Neural progenitor cell (in vitro differentiated cells): ENCODE results near the gene C16orf86. TPM values are rescaled to one million over a fixed set of nuclear protein-coding genes. Genes with fewer than 3 reads are reported as not detected.

ENCODE experiments used
- DNase-seq: peaks from one replicate; pipeline ENCODE4 v3.0.0-alpha.2; 2016; ENCODE audit warnings: low spot score
- H2AFZ ChIP-seq: fragments of 200-600 bp; sonication (generic); replicated peaks from 2 replicates; pipeline ENCODE4 v1.6.1; 2016; ENCODE audit warnings: antibody characterized with exemption
- H3F3A ChIP-seq: fragments of 200-600 bp; sonication (generic); 2 replicates; pipeline ENCODE4 v1.6.1; 2016; ENCODE audit warnings: antibody characterized with exemption, low read depth
- H3K27ac ChIP-seq: fragments of 200-600 bp; sonication (generic); 2 replicates; pipeline ENCODE4 v1.5.1; 2016; ENCODE audit warnings: mild to moderate bottlenecking
- H3K27me3 ChIP-seq: fragments of 200-600 bp; sonication (generic); 2 replicates; pipeline ENCODE4 v1.6.1; 2016; ENCODE audit warnings: mild to moderate bottlenecking, moderate library complexity
- H3K36me3 ChIP-seq: fragments of 200-600 bp; sonication (generic); 2 replicates; pipeline ENCODE4 v1.5.1; 2016
- H3K4me1 ChIP-seq: fragments of 200-600 bp; sonication (generic); 2 replicates; pipeline ENCODE4 v1.6.1; 2016; ENCODE audit warnings: mixed run types
- H3K4me2 ChIP-seq: fragments of 200-600 bp; sonication (generic); 2 replicates; pipeline ENCODE4 v1.6.1; 2016
- H3K4me3 ChIP-seq: fragments of 200-600 bp; sonication (generic); 2 replicates; pipeline ENCODE4 v1.5.1; 2016
- H3K79me2 ChIP-seq: fragments of 200-600 bp; sonication (generic); 2 replicates; pipeline ENCODE4 v1.6.1; 2016; ENCODE audit warnings: low read depth
- H3K9ac ChIP-seq: fragments of 200-600 bp; sonication (generic); 2 replicates; pipeline ENCODE4 v1.6.1; 2016
- H3K9me3 ChIP-seq: fragments of 200-600 bp; sonication (generic); 2 replicates; pipeline ENCODE4 v1.5.1; 2016; ENCODE audit warnings: low read depth
- H4K20me1 ChIP-seq: fragments of 200-600 bp; sonication (generic); 2 replicates; pipeline ENCODE4 v1.6.1; 2016; ENCODE audit warnings: low read depth
- H3K27ac Mint-ChIP-seq: 3 replicates; pipeline ENCODE4 v1.8.0; 2021; ENCODE audit warnings: mixed read lengths
- H3K27me3 Mint-ChIP-seq: 2 replicates; pipeline ENCODE4 v1.8.0; 2022; ENCODE audit warnings: low read depth, mild to moderate bottlenecking, inconsistent platforms, moderate library complexity, mixed read lengths; ENCODE audit not compliant: insufficient read depth
- H3K36me3 Mint-ChIP-seq: 3 replicates; pipeline ENCODE4 v1.8.0; 2021; ENCODE audit warnings: mixed read lengths
- H3K4me1 Mint-ChIP-seq: 3 replicates; pipeline ENCODE4 v1.8.0; 2021; ENCODE audit warnings: mixed read lengths
- H3K4me3 Mint-ChIP-seq: 3 replicates; pipeline ENCODE4 v1.8.0; 2021; ENCODE audit warnings: mild to moderate bottlenecking, moderate library complexity, mixed read lengths
- H3K9me3 Mint-ChIP-seq: 3 replicates; pipeline ENCODE4 v1.8.0; 2020; ENCODE audit warnings: mixed read lengths
- CTCF ChIP-seq: fragments of 200-600 bp; sonication (generic); IDR thresholded peaks from 2 replicates; pipeline ENCODE4 v1.5.1; 2017; ENCODE audit warnings: antibody characterized with exemption, mild to moderate bottlenecking
- EZH2 ChIP-seq: fragments of 200-600 bp; sonication (generic); IDR thresholded peaks from 2 replicates; pipeline ENCODE4 v1.6.1; 2017; ENCODE audit warnings: antibody characterized with exemption, mild to moderate bottlenecking, moderate library complexity
- EZH2phosphoT487 ChIP-seq: fragments of 200-600 bp; sonication (generic); IDR thresholded peaks from 2 replicates; pipeline ENCODE4 v1.6.1; 2017; ENCODE audit warnings: antibody characterized with exemption
- total RNA-seq: library from RNA; depleted of rRNA; stranded (reverse); fragments of >200 nt; gene quantifications from 2 replicates; pipeline ENCODE4 v1.2.3, GENCODE V29; 2015; ENCODE audit warnings: low replicate concordance

The C16orf86 gene
- total RNA-seq, 1 donor from 2014 or later: 0.24 TPM

- Mint-ChIP-seq H3K4me3 (peak overlapping the region; percentile 10), H3K36me3 (no peaks in the 10 kb centered on the region), H3K9me3 (no peaks in the 10 kb centered on the region), H3K27ac (no peak overlapping the region), H3K4me1 (peaks cover 10% of the 10 kb centered on the region), H3K27me3 (peaks cover 18% of the 10 kb centered on the region)
- no peak for TF ChIP-seq EZH2
- TF ChIP-seq CTCF: no peak
- TF ChIP-seq EZH2phosphoT487: no peak
- H3K9ac ChIP-seq: no peak overlapping the region
- peaks cover 8% of the 10 kb centered on the region for H3K79me2 ChIP-seq
- DNase-seq: no peak
- peaks cover 67% of the 10 kb centered on the region for H4K20me1 ChIP-seq
- H3K36me3 ChIP-seq: no peaks in the 10 kb centered on the region
- H3K4me2 ChIP-seq: no peak overlapping the region
- peaks cover 34% of the 10 kb centered on the region for H3K27me3 ChIP-seq
- H2AFZ ChIP-seq: no peak overlapping the region
- peaks cover 22% of the 10 kb centered on the region for H3F3A ChIP-seq
- peaks cover 15% of the 10 kb centered on the region for H3K4me1 ChIP-seq
- H3K4me3 ChIP-seq: no peak overlapping the region
- no peak overlapping the region for H3K27ac ChIP-seq
- H3K9me3 ChIP-seq: no peaks in the 10 kb centered on the region
Measured at GRCh38 chr16:67657017-67657608, 9.5 kb upstream of the C16orf86 start.

GRCh38 chr16:67657751-67658518 is 8.7 kb upstream of the C16orf86 start:
- H3K36me3 Mint-ChIP-seq: no peaks in the 10 kb centered on the region
- no peak overlapping the region for H3K4me2 ChIP-seq
- no peaks in the 10 kb centered on the region for H3K36me3 ChIP-seq
- peak overlapping the region; percentile 93 for H3K4me3 Mint-ChIP-seq
- no peaks in the 10 kb centered on the region for H3K9me3 Mint-ChIP-seq
- peaks cover 15% of the 10 kb centered on the region for H3K27me3 Mint-ChIP-seq
- peaks cover 15% of the 10 kb centered on the region for H3K4me1 ChIP-seq
- DNase-seq: no peak
- no peak overlapping the region for H3K4me3 ChIP-seq
- H3F3A ChIP-seq: peaks cover 21% of the 10 kb centered on the region
- H3K9ac ChIP-seq: no peak overlapping the region
- H3K79me2 ChIP-seq: peaks cover 8% of the 10 kb centered on the region
- H3K9me3 ChIP-seq: no peaks in the 10 kb centered on the region
- peaks cover 10% of the 10 kb centered on the region for H3K4me1 Mint-ChIP-seq
- H2AFZ ChIP-seq: no peak overlapping the region
- H3K27ac Mint-ChIP-seq: no peak overlapping the region
- TF ChIP-seq CTCF (no peak), EZH2 (no peak), EZH2phosphoT487 (no peak)
- H4K20me1 ChIP-seq: peaks cover 71% of the 10 kb centered on the region
- peaks cover 27% of the 10 kb centered on the region for H3K27me3 ChIP-seq
- no peak overlapping the region for H3K27ac ChIP-seq

DNA sequence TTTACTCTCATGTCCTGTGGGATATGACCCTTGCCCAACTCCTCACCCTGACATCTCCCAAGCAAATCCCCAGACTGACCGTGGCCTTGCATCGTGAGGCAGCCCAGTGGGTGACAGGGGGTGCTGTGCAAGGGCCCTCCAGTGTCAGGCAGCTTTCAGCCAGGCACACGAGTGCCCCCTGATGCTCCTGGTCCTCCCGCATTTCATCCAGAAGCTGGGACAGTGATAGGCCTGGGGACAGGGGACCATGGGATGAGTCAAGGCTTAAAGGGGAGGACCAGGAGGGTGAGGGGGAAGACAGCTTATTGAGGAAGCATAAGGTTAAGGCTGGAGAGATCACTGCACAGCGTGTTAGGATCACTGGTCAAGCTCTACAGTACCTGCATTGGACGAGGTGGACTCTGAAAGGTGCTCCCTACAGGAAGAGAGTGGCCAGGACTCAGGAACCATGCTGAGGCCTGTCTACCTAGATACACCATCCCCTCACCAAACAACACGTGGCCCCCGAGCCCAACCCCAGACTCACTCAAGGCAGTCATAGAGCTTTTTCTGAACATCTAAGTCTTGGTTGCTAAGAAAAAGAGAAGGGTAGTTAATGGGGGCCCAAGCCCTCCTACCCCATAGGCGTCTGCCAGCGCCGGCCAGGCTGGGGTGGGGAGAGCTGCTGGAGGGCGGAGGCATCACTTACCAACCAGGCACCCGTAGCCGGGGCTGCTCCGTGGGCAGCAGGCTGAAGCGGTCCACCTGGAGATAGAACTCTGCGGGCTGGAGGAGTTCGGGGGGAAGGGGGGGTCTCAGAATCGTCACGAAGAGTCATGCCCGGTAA is 7.6 kb upstream of the C16orf86 start:
- H3K4me3 ChIP-seq: peak overlapping the region; percentile 77
- Mint-ChIP-seq H3K27me3 (peaks cover 12% of the 10 kb centered on the region), H3K9me3 (no peaks in the 10 kb centered on the region), H3K4me3 (peak overlapping the region; percentile 93), H3K27ac (no peak overlapping the region), H3K4me1 (peaks cover 8% of the 10 kb centered on the region), H3K36me3 (peaks cover under 1% of the 10 kb centered on the region)
- no peak overlapping the region for H3K27ac ChIP-seq
- peaks cover 8% of the 10 kb centered on the region for H3K4me1 ChIP-seq
- H3K79me2 ChIP-seq: peaks cover 8% of the 10 kb centered on the region
- peak overlapping the region; percentile 79 for H3K4me2 ChIP-seq
- no peaks in the 10 kb centered on the region for H3K9me3 ChIP-seq
- peaks cover 68% of the 10 kb centered on the region for H4K20me1 ChIP-seq
- no peaks in the 10 kb centered on the region for H3K36me3 ChIP-seq
- H2AFZ ChIP-seq: no peak overlapping the region
- TF ChIP-seq EZH2 (no peak), EZH2phosphoT487 (no peak), CTCF (no peak)
- peaks cover 16% of the 10 kb centered on the region for H3K27me3 ChIP-seq
- peak overlapping the region; percentile 54 for H3K9ac ChIP-seq
- no peak for DNase-seq
- H3F3A ChIP-seq: peaks cover 21% of the 10 kb centered on the region
